NCI-H446 treated with DMSO at 0.1 percent for 48 hours (cell line): ENCODE results near the gene U2SURP.
A peak's percentile ranks its signal among the peaks of the same experiment; 100 is the strongest.

Experiments
- DNase-seq: peaks from one replicate; lab custom pipeline; 2025; lab: John Stamatoyannopoulos, UW

The U2SURP gene

DNA sequence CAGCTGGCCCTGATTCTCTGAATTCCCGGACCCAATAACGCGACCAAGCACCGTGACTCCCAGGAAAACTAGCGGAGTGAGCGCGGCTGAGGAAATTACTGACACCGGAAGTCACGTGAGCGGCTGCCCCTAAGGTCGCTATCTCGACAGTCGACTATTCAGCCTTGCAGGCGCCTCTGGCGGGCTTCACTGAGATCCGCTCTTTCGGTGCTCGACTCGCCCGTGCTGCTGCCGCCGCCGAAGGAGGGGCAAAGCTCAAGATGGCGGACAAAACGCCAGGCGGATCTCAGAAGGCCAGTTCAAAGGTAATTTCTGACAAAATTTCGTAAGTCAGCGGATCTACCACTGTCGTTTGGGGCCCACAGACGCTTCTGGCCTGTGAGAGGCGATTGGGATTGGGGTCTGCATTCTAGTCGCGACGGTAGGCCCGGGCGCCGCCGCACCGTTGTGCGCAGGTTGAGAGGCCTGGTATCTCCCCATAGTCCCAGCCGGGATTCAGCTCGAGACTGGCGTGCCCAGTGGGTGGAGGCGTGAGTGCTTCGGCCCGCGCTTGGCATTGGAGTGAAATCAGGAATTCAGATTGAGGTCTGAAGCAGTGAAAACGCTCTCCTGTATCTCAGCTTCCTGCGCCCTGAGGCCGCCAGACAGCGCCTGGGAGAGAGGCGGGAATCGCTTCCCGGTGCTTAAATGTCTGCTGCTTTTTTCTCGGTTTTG lies at the start of gene U2SURP:
Gene U2SURP (plus strand): TSS at position 202 of the 714 bp plus-strand sequence. CDS start 59 bp downstream, at position 261.
- peak; percentile 98 for DNase-seq

- no peak for DNase-seq
These were observed 49.6 kb upstream of the U2SURP start for GRCh38 chr3:142951794-142952193.

GRCh38 chr3:142952272-142953193 lies 48.8 kb upstream of the U2SURP start:
- no peak for DNase-seq

DNA sequence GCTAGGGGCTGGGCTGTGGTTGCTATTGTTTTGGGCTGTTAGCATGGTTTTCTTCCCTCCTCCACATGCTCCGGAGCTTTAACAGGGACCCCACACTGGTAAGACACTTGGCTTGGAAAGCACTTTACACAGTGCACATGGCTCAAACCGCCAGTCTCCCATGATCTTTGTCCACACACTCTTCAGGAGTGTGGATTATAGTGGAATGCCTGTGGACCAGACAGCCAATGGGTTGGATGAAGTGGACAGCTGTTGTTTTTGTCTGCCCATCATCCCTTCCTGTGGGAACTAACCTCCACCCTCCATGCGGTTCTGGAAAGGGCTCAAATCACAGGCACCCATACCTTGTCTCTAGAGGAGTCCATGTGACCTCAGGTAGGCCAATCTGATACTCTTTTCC lies 47.9 kb upstream of the U2SURP start:
- DNase-seq, result no peak

GRCh38 chr3:142958707-142959106 lies 42.7 kb upstream of the U2SURP start:
- no peak for DNase-seq

DNA sequence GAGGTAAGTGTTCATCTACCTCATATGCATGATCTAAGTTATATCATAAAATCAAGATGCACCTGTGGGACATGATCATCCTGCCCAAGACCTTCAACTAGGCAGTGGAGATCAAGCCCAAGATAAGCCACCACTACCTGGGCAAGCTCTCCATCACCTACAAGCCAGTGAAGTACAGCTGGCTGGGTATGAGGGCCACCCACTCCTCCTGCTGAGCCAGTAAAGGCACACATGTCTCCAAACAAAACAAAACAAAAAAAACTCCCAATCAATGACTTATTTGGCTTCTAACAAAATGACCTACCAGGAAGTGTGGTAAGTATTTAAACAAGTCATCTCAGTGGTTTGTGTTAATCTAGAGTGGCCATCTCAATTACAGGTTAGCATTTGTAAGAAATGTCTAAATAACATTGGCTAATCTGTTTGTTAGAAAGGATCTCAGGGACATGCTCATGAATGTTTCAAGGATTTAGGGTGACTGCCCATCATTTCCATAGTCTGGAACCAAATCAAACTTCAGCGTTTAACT lies 41.0 kb upstream of the U2SURP start:
- no peak for DNase-seq

GRCh38 chr3:142961539-142961938 lies 39.8 kb upstream of the U2SURP start:
- no peak for DNase-seq

DNA sequence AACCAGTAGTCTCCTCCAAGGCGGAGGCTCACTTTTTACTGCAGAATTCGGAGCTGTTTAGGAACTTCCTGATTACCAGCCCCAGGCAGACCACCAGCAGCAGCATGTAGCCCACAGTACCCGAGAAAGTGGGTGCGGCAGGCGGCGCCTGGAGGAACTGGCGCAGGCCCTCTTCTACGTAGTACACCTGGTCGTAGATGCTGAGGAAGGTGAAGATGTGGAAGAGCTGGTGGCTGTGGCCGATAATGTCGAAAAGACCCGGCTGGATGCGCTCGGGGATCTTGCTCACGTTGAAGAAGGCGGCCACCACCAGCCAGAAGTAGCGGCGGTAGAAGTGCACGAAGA lies 39.2 kb upstream of the U2SURP start:
- DNase-seq, result no peak

DNA sequence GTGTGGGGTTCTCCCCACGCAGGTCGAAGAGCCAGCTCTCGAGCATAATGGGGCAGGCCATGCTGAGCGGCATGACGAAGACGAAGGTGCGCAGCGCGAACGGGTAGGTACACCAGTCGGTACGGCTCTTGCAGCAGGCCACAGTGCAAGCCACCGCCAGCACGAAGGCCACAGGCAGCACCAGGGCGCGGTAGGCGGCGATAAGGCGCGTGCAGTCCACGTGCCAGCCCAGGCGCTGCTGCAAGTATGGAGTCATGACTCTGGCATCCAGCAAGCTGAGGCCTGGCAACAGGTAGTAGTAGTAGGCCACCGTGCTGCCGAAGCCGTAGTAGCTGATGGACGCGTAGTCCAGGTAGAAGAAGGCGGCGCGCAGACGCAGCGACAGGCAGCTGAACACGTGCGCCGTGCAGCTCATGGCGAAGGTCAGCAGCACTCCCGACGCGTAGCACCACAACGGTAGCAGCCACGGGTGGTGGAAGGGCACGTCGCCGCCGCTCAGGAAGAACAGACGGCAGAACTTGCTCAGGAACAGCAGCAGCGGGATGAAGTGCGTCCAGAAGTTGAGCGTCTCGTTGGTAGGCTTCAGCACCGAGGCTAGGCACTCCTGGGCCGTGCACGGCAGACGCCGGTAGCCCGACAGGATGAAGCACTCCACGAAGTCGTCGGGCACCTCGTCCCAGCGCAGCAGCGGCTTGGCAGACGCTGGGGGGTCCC lies 38.7 kb upstream of the U2SURP start:
- no peak for DNase-seq

DNA sequence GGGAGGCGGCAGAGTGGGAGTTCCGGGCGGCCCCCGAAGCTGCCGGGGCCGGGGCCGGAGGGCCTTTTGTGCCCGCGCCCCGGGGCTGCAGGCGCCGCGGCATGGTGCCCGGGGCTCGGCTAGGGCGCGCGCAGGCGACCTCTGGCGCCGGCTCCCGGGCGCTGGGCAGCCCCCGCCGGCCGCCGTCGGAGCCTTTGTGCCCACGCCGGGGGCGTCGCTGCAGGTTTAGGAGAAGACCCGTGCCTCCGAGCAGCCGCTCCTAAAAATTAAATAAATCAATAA lies 38.2 kb upstream of the U2SURP start:
- DNase-seq, result no peak

GRCh38 chr3:142963516-142964448 lies 37.6 kb upstream of the U2SURP start, which contains the start of gene PAQR9:
Gene PAQR9 (minus strand): TSS chr3:142963674. CDS start chr3:142963336, 338 bp downstream.
- DNase-seq, result no peak

GRCh38 chr3:142965581-142965980 lies 35.8 kb upstream of the U2SURP start:
- no peak for DNase-seq

DNA sequence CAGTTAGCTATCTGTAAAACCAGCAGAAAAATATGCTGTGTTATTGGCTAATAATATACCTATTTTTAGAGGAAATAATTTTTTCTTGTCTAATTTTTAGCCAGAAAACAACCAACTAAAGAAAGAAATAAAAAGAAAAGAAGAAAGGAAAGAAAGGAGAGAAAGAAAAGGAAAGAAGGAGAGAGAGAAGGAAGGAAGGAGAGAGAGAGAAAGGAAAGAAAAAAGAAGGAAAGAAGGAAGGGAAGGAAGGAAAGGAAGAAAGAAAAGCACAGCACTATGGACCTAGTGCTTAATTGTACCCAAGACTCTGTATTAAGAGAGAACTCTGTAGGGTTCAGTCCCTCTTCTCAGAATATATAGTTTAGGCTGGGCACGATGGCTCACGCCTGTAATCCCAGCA lies 34.6 kb upstream of the U2SURP start:
- DNase-seq, result no peak

DNA sequence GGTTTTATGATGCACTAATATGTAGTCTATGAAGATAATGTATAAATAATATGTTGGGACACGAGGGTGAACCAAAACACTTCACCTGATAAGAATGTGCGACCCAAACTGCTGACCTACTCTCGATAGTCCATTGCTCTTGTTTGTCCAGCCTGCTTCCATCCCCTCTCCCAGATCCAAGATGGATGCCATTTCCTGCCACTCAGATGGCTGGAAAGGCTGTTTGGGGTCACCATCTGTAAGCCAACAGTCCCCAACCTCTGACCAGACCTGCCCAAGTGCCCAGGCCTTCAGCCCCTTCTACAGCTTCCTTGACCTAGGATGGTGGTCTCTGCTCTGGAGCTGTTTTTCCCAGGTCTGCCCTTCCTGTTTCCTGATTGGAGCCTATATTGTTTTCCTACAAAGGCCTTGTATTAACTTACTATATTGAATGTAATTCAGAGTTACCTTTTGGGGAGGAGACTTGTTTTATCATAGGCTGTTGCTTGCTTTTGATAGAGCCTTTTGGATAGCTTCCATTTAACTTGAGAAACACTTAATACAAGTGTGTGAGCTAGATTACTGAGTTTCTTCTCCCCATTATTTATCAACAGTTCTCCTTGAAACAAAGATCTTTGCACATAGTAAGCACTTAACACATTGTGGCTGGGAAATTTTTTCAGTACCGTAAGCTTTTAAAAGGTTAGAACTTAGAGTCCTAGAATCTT lies 32.9 kb upstream of the U2SURP start:
- no peak for DNase-seq

DNA sequence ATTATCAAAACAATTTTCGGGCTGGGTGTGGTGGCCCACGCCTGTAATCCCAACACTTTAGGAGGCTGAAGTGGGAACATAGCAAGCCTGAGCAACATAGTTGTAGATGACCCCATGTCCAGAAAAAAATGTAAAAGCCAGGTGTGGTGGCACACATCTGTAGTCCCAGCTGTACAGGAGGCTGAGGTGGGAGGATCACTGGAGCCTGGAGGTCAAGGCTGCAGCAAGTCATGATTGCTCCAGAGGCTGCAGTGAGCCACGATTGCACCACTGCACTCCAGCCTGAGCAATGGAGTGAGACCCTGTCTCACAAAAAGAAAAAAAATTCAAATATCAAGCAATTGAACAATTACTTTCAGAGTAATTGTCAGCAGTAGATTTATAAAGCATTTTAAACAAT lies 29.9 kb upstream of the U2SURP start:
- DNase-seq, result no peak

DNA sequence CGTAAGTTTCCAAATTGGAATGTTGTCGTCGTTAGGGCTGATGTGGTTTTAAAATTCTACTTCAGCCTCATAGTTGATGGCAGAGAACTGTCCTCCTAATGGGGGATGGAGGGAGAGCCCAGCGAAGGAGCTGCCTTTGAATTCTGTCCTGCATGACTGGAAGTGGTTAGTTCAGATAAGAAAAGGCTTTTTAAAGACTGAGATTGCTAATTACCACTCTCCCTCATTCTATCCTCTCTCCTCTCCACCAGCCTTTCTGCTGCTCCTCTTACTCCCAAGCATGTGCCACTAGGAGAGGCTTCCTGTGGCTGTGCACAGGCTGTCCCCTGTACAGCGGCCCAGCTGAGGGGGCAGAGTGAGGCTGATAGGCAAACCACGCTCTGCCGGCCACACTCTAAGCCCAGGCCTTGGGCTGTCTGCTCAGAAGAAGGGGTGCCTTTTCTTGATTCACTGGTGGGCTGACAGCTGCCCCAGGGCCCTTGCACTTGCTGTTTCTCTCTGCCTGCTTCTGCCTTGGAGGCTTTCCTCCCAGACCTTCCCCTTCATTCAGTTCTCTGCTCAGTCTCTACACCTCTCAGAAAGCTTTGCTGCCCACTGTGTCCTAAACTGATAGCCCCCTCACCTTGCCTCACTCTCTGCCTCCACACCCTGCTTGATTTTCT lies 29.1 kb upstream of the U2SURP start:
- DNase-seq, result no peak

- DNase-seq, result no peak
These were observed 28.0 kb upstream of the U2SURP start for GRCh38 chr3:142973217-142974009.

DNA sequence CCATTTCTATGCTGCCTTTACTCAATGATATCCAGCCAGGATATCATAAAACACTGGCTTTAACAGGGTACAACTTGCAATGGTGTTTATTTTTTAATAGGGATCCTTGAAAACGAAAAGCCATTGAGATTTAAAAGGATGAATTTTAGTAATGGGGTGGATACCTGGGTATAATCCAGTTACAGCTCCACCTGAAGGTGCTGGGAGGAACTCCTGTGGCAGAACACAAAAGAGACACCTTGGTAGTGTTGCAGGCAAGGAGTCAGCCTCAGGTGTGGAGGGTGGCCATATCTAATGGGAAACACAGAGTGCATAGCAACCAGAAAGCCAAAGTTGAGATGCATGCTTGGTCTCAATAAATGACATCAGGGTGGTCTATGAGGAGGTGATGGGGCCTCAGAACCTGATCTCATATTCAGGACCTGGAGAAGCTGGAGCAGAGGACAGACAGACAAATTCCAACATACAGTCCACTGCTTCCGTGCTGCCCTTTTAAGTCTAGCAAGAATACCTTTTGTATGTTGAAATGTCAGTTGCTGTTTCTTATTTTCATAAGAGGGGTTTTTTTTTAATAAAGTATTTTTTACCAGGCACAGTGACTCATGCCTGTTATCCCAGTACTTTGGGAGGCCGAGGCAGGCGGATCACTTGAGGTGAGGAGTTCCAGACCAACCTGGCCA lies 25.9 kb upstream of the U2SURP start:
- DNase-seq, result no peak
